Ascending aorta (tissue), 2 donors: ENCODE data around the gene ANKS6. TPM values are rescaled to one million over a fixed set of nuclear protein-coding genes. Genes with fewer than 3 reads are reported as not detected.

Experiments
- DNase-seq, 2 donors: peaks; one replicate each; pipeline ENCODE4 v3.0.0-alpha.2; 2019; ENCODE audit warnings: low spot score in 2 of 2
- H3K27ac ChIP-seq, 2 donors: fragments of 200-600 bp; sonication (generic); one replicate each; pipeline ENCODE4 v1.5.1; 2016 to 2017; ENCODE audit warnings: mild to moderate bottlenecking in 1 of 2
- H3K27me3 ChIP-seq: fragments of 200-600 bp; sonication (generic); one replicate; pipeline ENCODE4 v1.5.1; 2017
- H3K36me3 ChIP-seq, 2 donors: fragments of 200-600 bp; sonication (generic); one replicate each; pipeline ENCODE4 v1.5.1; 2016
- H3K4me1 ChIP-seq, 2 donors: fragments of 200-600 bp; sonication (generic); one replicate each; pipeline ENCODE4 v1.5.1; 2016 to 2017; ENCODE audit warnings: mild to moderate bottlenecking in 1 of 2
- H3K4me3 ChIP-seq, 2 donors: fragments of 200-600 bp; sonication (generic); one replicate each; pipeline ENCODE4 v1.5.1; 2016 to 2017; ENCODE audit warnings: mild to moderate bottlenecking in 1 of 2
- H3K9me3 ChIP-seq, 2 donors: fragments of 200-600 bp; sonication (generic); one replicate each; pipeline ENCODE4 v1.5.1; 2016
- intact Hi-C: fragments of 100-400 bp; cut with DNase I; formaldehyde crosslinking; loops from one replicate; pipeline ENCODE4 v1.15.1; 2023
- total RNA-seq: library from RNA; depleted of rRNA; stranded (reverse); fragments of >200 nt; gene quantifications from one replicate; pipeline ENCODE4 v1.1.0, GENCODE V29; 2016
- TF ChIP-seq, protein P1 (sequence below), 3 experiments: fragments of 200-600 bp in 2 of 3; fragments of 450-650 bp in 1 of 3; sonication (generic) in 2 of 3; IDR thresholded peaks; one replicate each; pipeline ENCODE4 v1.5.1; 2016 to 2019; ENCODE audit warnings: antibody characterized with exemption in 3 of 3, mild to moderate bottlenecking in 1 of 3, moderate library complexity in 1 of 3

ANKS6 gene
- total RNA-seq, 1 donor from 2014 or later, result 13.0 TPM

DNA sequence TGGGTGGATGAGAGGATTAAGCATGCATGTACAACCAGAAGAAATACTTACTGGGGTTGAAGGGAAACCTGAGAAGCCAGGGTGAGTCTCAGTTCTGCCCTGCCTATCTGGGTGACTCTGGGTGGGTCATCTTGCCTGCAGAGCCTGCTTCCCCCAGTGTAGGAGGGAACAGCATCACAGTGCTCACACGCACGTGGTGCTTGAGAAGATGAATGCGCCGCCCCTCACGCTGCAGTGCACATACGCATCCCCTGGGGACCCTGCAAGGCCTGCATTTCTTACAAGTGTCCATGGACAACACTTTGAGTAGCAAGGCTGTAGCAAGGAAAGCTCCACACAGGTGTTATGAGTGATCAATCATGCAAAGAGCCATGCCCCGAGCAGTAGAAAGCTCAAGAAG lies 68.9 kb downstream of the ANKS6 start:
- TF ChIP-seq, protein P1, sequence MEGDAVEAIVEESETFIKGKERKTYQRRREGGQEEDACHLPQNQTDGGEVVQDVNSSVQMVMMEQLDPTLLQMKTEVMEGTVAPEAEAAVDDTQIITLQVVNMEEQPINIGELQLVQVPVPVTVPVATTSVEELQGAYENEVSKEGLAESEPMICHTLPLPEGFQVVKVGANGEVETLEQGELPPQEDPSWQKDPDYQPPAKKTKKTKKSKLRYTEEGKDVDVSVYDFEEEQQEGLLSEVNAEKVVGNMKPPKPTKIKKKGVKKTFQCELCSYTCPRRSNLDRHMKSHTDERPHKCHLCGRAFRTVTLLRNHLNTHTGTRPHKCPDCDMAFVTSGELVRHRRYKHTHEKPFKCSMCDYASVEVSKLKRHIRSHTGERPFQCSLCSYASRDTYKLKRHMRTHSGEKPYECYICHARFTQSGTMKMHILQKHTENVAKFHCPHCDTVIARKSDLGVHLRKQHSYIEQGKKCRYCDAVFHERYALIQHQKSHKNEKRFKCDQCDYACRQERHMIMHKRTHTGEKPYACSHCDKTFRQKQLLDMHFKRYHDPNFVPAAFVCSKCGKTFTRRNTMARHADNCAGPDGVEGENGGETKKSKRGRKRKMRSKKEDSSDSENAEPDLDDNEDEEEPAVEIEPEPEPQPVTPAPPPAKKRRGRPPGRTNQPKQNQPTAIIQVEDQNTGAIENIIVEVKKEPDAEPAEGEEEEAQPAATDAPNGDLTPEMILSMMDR (IDR thresholded peaks at IDR 0.05), result no peak
- no peaks in the 10 kb centered on the region for H3K27me3 ChIP-seq
- intact Hi-C loops, result no loop called here
- H3K4me3 ChIP-seq, result no peak overlapping the region
- H3K36me3 ChIP-seq, result no peaks in the 10 kb centered on the region
- H3K4me1 ChIP-seq, result peaks cover 0 to 5% of the 10 kb centered on the region in 2 donors
- H3K9me3 ChIP-seq, result no peaks in the 10 kb centered on the region
- peak in 1 of 2 donors; percentile 37 for DNase-seq
- H3K27ac ChIP-seq, result no peak overlapping the region

DNA sequence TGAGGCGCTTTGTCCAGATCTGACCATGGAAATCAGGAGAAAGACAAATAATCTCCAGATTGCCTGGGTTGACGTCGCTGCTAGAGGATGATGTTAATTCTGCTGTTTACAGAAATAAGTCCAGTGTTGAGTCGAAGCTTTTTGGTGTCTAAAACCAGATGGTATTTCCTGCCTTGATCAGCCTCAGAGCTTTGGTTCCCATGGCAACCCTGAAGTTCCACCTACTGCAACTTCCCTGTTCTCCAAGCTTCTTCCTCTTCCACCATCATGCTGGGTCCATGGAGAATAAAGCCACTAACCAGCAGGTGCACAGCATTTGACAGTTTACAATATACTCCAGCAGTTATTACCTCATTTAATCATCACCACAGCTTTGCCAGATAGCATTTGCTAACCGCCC lies 69.6 kb downstream of the ANKS6 start:
- Histone ChIP-seq H3K4me3 (no peak overlapping the region), H3K9me3 (no peaks in the 10 kb centered on the region), H3K4me1 (peaks cover 0 to 5% of the 10 kb centered on the region in 2 donors), H3K27me3 (no peaks in the 10 kb centered on the region), H3K36me3 (no peaks in the 10 kb centered on the region), H3K27ac (no peak overlapping the region)
- peak in 1 of 2 donors; percentile 52 for DNase-seq
- intact Hi-C loops, result no loop called here
- TF ChIP-seq, protein P1 (IDR thresholded peaks at IDR 0.05), result no peak

DNA sequence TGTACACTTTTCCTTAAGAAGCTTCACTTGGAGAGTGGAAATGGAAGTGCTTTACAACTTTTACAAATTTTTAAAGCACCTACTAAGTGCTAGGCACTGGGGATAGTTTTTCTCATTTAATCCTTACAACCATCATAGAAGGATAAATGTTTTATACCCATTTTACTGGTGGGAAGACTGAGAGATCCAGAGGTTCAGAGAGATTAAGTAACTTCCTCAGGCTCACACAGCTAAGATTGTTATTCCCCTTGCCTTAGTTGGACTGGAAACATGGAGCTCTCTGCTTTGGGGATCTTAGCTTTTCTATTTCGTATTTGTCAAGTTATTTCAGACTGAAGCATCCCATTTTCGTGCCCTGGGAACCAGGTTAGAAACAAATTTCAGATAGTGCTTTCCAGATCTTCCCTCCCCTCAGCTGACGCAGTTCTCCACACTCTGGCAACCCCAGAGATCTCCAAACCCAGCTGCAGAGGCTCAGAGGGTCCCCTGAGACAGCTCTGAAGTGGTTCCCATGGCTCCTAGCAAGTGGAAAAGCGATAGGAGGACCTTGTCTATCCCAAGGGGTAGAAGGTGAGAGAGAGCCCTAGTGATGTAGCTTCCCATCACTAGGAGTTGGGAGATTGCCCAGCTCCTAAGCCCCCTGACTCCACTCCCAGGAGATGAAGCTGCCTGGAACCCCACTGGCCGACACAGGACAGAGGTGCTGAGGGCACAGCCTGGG lies 71.4 kb downstream of the ANKS6 start:
- H3K9me3 ChIP-seq, result no peaks in the 10 kb centered on the region
- no peak overlapping the region for H3K27ac ChIP-seq
- no peaks in the 10 kb centered on the region for H3K36me3 ChIP-seq
- H3K27me3 ChIP-seq, result no peaks in the 10 kb centered on the region
- no peak for DNase-seq
- H3K4me1 ChIP-seq, result no peaks in the 10 kb centered on the region
- intact Hi-C loops, result no loop called here
- H3K4me3 ChIP-seq, result no peak overlapping the region
- TF ChIP-seq, protein P1 (IDR thresholded peaks at IDR 0.05), result no peak

DNA sequence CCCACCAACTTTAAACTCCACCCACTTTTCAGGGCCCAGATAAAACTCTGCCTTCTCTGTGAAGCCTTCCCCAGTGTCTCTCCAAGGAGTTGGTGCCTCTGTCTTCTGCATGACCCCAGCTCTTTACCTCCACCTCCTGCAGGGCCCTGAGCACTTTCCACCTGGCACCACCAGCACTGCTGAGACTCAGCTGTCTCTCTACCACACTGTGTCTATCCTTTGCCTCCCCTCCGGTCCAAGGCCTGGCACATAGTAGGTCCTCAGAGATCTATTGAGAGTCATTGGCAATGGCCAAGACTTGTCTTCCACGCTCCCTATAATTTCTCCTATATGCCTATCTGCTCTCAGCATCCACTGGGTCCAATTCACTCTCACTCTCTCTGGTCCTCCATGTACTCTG lies 74.7 kb downstream of the ANKS6 start:
- H3K4me1 ChIP-seq, result no peaks in the 10 kb centered on the region
- no peaks in the 10 kb centered on the region for H3K9me3 ChIP-seq
- no peak overlapping the region for H3K27ac ChIP-seq
- TF ChIP-seq, protein P1 (IDR thresholded peaks at IDR 0.05), result no peak
- no peaks in the 10 kb centered on the region for H3K27me3 ChIP-seq
- DNase-seq, result peak in 1 of 2 donors; percentile 43
- intact Hi-C loops, result no loop called here
- H3K4me3 ChIP-seq, result no peak overlapping the region
- H3K36me3 ChIP-seq, result no peaks in the 10 kb centered on the region

DNA sequence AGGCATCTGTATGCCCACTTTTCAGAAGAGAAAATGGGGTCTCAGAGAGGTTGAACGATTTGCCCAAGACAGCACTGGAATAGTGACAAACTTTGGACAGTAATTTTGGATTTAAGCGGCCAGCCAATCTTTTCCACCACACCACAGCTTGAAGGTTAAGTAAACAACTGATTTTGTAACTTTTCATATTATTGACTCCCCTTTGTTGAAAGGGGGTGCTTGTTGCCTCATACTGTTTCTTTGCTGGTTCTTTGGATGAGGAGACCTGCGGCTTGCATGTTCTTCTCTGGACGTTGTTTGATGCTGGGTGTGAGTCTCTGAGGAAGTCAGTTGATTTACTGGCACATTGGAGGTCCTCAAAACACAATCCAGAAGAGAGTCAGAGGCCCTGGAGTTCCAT lies 76.0 kb downstream of the ANKS6 start:
- intact Hi-C loops, result no loop called here
- H3K27me3 ChIP-seq, result no peaks in the 10 kb centered on the region
- no peaks in the 10 kb centered on the region for H3K9me3 ChIP-seq
- no peak overlapping the region for H3K4me3 ChIP-seq
- no peak for DNase-seq
- no peaks in the 10 kb centered on the region for H3K4me1 ChIP-seq
- H3K27ac ChIP-seq, result no peak overlapping the region
- TF ChIP-seq, protein P1 (IDR thresholded peaks at IDR 0.05), result no peak
- no peaks in the 10 kb centered on the region for H3K36me3 ChIP-seq
